Measurements from ENCODE around the gene LRP1B.

- TF ChIP-seq, protein P1, sequence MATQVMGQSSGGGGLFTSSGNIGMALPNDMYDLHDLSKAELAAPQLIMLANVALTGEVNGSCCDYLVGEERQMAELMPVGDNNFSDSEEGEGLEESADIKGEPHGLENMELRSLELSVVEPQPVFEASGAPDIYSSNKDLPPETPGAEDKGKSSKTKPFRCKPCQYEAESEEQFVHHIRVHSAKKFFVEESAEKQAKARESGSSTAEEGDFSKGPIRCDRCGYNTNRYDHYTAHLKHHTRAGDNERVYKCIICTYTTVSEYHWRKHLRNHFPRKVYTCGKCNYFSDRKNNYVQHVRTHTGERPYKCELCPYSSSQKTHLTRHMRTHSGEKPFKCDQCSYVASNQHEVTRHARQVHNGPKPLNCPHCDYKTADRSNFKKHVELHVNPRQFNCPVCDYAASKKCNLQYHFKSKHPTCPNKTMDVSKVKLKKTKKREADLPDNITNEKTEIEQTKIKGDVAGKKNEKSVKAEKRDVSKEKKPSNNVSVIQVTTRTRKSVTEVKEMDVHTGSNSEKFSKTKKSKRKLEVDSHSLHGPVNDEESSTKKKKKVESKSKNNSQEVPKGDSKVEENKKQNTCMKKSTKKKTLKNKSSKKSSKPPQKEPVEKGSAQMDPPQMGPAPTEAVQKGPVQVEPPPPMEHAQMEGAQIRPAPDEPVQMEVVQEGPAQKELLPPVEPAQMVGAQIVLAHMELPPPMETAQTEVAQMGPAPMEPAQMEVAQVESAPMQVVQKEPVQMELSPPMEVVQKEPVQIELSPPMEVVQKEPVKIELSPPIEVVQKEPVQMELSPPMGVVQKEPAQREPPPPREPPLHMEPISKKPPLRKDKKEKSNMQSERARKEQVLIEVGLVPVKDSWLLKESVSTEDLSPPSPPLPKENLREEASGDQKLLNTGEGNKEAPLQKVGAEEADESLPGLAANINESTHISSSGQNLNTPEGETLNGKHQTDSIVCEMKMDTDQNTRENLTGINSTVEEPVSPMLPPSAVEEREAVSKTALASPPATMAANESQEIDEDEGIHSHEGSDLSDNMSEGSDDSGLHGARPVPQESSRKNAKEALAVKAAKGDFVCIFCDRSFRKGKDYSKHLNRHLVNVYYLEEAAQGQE (IDR thresholded peaks at IDR 0.05; ENCODE audit: insufficient read depth in 1 of 2, low read depth in 2 of 2, low read length in 2 of 2) = no peak
- no peak for TF ChIP-seq POLR2AphosphoS5 (IDR thresholded peaks at IDR 0.05; ENCODE audit: low read depth, low read length)
- TF ChIP-seq SIN3A (IDR thresholded peaks at IDR 0.05; ENCODE audit: borderline replicate concordance, insufficient read depth, low read length) = no peak
These were observed 1326.0 kb downstream of the LRP1B start for GRCh38 chr2:140804700-140805260.

Data from PFSK-1 (cell line).